ENCODE measurements around the gene WNT7A.
"Not testable (repeated sequence)": the region's sequence is repeated elsewhere in the genome, so short reads cannot be mapped to it uniquely, and the experiment has no call there.

The WNT7A gene

GRCh38 chr3:13866041-13866965 lies 13.6 kb downstream of the WNT7A start:
- in situ Hi-C loops (cut with HindIII; ENCODE audit: low sequenced_read_pairs): no loop called here

GRCh38 chr3:13865581-13865980 lies 14.3 kb downstream of the WNT7A start:
- in situ Hi-C loops (cut with HindIII; ENCODE audit: low sequenced_read_pairs): no loop called here

- in situ Hi-C loops (cut with HindIII; ENCODE audit: low sequenced_read_pairs): no loop called here
Measured at GRCh38 chr3:13865106-13865505, 14.8 kb downstream of the WNT7A start.

GRCh38 chr3:13863965-13864595 lies 15.8 kb downstream of the WNT7A start:
- in situ Hi-C loops (cut with HindIII; ENCODE audit: low sequenced_read_pairs): no loop called here

- in situ Hi-C loops (cut with HindIII; ENCODE audit: low sequenced_read_pairs): no loop called here
Measured at GRCh38 chr3:13863382-13863952, 16.4 kb downstream of the WNT7A start.

GRCh38 chr3:13861461-13861860 lies 18.4 kb downstream of the WNT7A start:
- in situ Hi-C loops (cut with HindIII; ENCODE audit: low sequenced_read_pairs): no loop called here

GRCh38 chr3:13860001-13860400 lies 19.9 kb downstream of the WNT7A start:
- in situ Hi-C loops (cut with HindIII; ENCODE audit: low sequenced_read_pairs): no loop called here

GRCh38 chr3:13858768-13859520 lies 20.9 kb downstream of the WNT7A start:
- in situ Hi-C loops (cut with HindIII; ENCODE audit: low sequenced_read_pairs): no loop called here

- in situ Hi-C loops (cut with HindIII; ENCODE audit: low sequenced_read_pairs): no loop called here
Measured at GRCh38 chr3:13857702-13858380, 22.0 kb downstream of the WNT7A start.

- in situ Hi-C loops (cut with HindIII; ENCODE audit: low sequenced_read_pairs): not testable (repeated sequence)
Measured at GRCh38 chr3:13856628-13857027, 23.2 kb downstream of the WNT7A start.

- in situ Hi-C loops (cut with HindIII; ENCODE audit: low sequenced_read_pairs): no loop called here
Measured at GRCh38 chr3:13856006-13856405, 23.9 kb downstream of the WNT7A start.

GRCh38 chr3:13854492-13854891 lies 25.4 kb downstream of the WNT7A start:
- in situ Hi-C loops (cut with HindIII; ENCODE audit: low sequenced_read_pairs): no loop called here

GRCh38 chr3:13853978-13854296 lies 25.9 kb downstream of the WNT7A start:
- in situ Hi-C loops (cut with HindIII; ENCODE audit: low sequenced_read_pairs): no loop called here

GRCh38 chr3:13853256-13853977 lies 26.5 kb downstream of the WNT7A start:
- in situ Hi-C loops (cut with HindIII; ENCODE audit: low sequenced_read_pairs): no loop called here

GRCh38 chr3:13852638-13853009 lies 27.2 kb downstream of the WNT7A start:
- in situ Hi-C loops (cut with HindIII; ENCODE audit: low sequenced_read_pairs): no loop called here

- in situ Hi-C loops (cut with HindIII; ENCODE audit: low sequenced_read_pairs): no loop called here
Measured at GRCh38 chr3:13851997-13852637, 27.8 kb downstream of the WNT7A start.

GRCh38 chr3:13851091-13851849 lies 28.6 kb downstream of the WNT7A start:
- in situ Hi-C loops (cut with HindIII; ENCODE audit: low sequenced_read_pairs): no loop called here

- in situ Hi-C loops (cut with HindIII; ENCODE audit: low sequenced_read_pairs): no loop called here
Measured at GRCh38 chr3:13850161-13850945, 29.5 kb downstream of the WNT7A start.

All from endothelial cell of hepatic sinusoid (primary cell).